T-helper 22 cell (primary cell): ENCODE data around the gene CTXND2.
"Not testable (repeated sequence)": the region's sequence is repeated elsewhere in the genome, so short reads cannot be mapped to it uniquely, and the experiment has no call there.

Experiments used
- DNase-seq: peaks from one replicate; pipeline ENCODE4 v3.0.0-alpha.2; 2020; ENCODE audit warnings: low read depth

Gene CTXND2

DNA sequence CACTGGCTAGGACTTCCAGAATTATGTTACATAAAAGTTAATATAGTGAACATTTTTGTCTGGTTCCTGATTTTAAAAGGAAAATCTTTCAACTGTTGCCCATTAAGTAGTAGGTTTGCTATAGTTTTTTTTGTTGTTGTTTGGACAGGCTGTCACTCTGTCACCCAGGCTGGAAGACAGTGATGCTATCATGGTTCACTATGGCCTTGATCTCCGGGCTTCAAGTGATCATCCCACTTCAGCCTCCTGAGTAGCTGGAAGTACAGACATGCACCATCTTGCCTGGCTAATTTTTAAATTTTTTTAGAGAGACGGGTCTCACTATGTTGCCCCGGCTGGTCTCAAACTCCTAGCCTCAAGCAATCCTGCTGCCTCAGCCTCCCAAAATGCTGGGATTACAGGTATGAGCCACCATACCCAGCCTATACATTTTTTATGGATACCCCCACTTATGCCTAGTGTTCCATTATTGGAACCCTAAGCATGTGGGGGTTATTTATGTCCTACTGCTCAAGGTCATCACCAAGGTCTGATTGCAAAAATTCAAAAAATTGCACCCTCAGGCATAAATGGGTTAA, 6.5 kb downstream of the CTXND2 start:
- DNase-seq: no peak

DNA sequence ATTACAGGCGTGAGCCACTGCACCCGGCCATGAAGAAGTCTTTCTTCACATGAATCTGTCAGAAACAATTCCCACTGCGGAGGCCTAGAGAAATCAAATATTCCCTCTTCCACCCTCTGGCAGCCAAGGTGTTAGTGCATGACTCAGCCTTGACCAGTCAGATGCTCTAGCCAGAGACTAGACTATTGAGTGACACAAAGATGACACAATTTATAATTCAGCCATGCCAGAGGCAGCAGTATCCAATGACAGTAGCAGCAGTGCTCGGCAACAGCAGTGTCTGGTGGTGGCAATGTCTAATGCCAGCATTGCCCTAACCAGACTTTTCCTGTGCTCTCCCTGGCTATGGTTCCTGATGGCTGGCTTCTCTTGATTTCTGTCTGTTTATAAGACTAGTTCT, 8.7 kb downstream of the CTXND2 start:
- no peak for DNase-seq

DNA sequence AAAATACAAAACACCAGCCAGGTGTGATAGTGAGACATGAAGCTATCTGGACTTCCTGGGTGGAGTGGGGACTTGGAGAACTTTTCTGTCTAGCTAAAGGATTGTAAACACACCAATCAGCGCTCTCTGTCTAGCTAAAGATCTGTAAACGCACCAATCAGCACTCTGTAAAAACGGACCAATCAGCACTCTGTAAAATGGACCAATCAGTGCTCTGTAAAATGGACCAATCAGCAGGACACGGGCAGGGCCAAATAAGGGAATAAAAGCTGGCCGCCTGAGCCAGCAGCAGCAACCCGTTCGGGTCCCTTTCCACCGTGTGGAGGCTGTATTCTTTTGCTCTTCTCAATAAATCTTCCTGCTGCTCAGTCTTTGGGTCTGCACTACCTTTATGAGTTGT, 12.9 kb downstream of the CTXND2 start:
- DNase-seq: not testable (repeated sequence)

DNA sequence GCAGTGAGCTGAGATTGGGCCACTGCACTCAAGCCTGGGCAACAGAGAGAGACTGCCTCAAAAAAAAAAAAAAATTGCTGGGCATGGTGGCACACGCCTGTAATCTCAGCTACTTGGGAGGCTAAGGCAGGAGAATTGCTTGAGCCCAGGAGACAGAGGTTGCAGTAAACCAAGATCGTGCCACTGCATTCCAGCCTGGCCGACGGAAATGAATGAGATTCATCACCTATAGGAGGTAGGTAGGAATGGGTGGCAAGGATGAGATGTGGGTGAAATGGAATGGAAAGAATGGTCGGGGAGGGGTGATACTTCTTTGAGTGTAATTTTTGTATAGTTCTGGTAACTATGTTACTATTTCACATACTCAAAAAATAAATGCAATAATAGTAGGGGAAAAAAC, 15.4 kb downstream of the CTXND2 start:
- no peak for DNase-seq

DNA sequence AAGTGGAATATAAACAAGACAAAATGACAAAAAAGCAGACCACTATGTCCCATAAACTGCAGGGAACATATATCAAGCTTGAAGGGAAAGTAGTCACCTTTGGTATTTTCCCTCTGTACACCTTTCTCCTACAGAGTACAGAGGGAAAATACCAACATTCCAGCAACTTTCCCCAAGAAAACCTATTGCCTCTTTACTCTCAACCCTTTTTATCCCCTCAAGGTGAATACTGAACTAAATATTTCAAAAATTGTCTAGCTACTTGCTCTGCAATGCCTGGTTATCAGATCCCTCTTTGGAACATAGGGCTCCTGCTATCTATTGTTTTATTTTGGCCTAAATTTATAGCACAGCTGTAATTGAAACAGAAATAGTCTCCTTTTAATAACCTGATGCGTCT, 15.8 kb downstream of the CTXND2 start:
- no peak for DNase-seq

DNA sequence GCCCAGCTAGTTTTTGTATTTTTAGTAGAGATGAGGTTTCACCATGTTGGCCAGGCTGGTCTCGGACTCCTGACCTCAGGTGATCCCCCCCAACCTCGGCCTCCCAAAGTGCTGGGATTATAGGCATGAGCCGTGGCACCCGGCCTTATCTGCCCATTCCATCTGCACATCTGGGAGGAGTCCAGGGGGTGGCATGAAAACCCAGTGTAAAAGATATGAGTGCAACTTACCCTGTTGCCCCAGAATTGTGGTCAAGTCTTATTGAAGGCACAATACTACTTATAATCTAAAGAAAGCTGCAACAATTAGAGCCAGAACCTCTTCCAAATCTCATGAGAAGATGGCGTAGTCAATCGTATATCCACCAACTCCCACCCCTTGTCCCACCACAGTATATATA, 18.4 kb downstream of the CTXND2 start:
- DNase-seq: no peak

DNA sequence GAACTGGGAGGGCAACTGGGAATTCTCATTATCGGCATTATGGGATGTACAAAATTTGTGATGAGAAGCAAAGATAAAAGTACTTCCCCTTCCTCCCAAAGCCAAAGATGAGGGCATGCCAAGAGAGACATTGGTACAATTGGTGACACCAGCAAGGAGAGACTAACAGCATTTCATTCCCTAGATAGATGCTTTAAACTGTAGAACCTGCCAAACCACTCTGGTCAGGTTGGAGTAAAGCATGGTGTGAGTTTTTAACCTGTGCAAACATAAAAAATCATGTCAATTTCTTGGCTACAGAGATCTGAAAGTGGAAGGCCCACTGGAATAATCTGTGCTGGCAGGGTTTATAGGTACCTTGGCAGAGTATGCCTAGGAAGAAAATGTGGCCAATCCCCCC, 19.4 kb downstream of the CTXND2 start:
- no peak for DNase-seq

DNA sequence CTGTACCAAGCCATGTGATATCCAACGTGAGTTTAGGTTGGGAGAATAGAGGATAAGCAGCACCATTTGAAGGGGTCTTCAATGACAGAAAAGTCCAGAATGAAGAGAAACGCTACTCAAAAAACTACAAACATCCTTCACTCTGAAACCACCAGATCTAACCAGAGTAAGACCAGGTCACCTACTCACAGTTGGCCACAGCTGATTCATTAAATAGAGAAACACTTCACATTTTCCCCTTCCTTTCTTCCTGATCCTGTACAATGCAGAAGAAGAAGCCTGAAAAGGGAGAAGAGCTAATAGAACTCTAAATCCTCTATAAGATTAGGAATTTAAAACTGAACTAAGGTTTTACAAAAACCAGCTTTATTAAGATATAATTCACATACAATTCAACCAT, 19.9 kb downstream of the CTXND2 start:
- no peak for DNase-seq

DNA sequence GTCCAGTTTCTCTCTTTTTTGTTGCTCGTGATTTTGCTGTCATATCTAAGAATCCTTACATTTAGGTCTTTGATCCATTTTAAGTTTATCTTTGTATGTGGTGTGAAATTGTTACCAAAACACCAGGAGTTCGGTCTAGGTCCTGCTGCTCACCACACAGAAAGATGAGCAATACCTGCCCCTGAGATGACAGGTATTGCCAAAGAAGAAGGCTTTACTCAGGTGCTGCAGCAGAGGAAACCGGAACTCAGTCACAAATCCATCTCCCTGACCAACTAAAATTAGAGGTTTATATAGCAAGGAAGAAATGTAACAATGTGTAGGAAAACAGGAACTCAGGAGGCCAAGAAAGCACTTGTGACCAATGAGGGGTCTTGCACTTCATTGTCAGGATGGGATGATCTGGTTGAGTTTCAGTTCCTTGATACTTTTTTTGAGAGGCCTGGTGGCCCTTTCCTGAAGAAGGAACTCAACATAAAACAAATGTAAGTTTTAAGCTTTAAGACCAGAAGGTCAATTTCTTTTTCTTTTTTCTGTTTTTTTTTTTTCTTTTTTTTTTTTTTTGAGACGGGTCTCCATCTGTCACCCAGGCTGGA, 22.7 kb downstream of the CTXND2 start:
- no peak for DNase-seq

DNA sequence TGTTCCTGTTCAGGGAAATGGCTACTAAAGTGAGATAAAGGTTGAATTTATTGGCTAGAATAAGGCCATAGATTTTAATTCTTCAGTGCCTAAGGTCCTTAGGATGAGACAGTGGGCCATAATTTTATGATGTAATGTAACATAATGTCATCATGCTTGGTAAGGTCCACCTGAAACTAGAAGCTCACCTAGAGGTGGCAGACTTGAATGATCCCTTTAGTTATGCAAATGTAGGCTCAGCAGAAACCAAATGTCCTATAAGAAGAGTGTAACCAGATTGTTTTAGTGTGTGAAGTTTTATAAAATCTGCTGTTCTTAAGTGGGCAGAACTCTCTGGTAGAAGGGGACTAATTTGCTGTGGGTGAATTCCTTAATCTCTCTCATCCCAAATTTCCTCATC, 25.7 kb downstream of the CTXND2 start:
- no peak for DNase-seq

DNA sequence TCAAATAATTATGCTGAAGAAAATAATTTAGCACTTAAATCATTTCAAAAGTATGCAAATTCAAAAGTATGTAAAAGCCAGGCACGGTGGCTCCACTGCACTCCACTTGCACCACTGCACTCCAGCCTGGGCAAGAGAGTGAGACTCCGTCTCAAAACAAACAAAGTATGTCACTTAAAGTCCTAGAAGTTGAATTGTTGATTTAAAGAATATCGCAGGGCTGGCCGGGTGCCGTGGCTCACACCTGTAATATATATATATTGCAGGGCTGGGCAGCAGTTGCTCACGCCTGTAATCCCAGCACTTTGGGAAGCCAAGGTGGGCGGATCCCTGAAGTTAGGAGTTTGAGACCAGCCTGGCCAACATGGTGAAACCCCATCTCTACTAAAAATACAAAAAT, 30.5 kb downstream of the CTXND2 start:
- no peak for DNase-seq

DNA sequence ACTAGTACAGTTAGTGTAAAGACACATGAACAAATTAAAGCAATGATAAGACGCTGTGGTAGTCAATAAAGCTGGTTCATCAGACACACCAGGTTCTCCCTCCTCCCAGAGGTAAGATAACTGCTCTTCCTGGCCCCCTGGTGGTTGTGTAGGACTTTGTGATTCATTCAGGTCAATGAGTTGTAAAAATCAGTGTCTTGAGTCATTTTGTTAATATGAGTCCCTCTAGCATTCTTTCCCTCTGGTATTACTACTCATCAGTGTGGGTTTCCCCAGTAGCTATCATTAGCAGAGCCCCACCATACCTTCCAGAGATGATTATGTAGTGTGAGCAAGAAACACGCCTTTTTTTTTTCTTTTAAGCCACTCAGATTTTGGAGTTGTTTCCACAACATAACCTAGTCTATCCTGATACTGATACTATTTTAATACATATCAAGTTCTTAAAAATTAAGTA, 35.6 kb downstream of the CTXND2 start:
- DNase-seq: peak; percentile 34

DNA sequence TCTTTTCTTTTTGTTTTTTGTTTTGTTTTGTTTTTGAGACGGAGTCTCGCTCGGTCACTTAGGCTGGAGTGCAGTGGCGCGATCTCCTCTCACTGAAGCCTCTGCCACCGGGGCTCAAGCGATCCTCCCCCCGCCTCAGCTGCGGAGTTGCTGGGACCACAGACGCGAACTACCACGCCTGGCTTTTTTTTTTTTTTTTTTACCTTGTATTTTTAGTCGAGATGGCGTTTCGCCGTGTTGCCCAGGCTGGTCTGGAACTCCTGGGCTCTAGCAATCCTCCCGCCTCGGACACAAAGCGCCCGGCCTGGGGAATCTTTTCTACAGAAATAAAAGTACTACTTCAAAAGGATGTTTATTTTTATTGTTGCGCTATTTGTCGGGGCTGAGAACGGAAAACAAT, 38.1 kb downstream of the CTXND2 start:
- DNase-seq: no peak

DNA sequence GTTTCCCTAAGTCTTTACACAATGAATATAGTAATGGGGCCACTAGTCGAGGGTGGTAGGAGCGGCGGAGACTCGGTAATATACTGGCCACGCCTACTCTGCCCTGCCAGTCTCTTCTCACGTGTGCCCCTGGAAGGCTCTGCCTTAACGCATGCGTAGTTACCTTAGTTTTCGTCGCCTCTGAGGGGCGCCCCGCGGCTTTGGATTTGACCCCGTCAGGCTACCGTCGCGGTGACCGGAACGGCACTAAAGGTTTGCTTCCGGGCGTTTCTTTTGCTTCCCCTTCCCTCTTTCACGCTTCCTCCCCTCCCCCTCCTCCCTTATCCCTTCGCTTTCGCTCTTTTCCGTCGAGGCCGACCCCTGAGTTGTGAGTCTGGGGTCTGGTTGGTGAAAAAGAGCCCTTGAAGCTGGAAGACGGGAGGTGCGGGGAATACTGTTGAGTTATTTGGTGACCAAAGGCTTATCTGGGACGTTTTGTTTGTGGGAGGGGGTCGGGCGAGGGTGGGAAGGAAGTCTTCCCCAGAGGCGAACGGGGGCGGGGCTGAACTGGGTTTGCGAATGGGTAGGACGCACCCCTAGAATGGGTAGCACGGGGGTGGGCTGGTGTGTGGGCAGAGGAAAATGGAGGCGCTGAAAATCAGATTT, 39.3 kb downstream of the CTXND2 start, which contains the start of gene SETDB1:
Gene SETDB1 (plus strand): TSS at position 267 of the 645 bp plus-strand sequence. CDS start 1,352 bp downstream, outside the sequence.
- DNase-seq: peak; percentile 85

DNA sequence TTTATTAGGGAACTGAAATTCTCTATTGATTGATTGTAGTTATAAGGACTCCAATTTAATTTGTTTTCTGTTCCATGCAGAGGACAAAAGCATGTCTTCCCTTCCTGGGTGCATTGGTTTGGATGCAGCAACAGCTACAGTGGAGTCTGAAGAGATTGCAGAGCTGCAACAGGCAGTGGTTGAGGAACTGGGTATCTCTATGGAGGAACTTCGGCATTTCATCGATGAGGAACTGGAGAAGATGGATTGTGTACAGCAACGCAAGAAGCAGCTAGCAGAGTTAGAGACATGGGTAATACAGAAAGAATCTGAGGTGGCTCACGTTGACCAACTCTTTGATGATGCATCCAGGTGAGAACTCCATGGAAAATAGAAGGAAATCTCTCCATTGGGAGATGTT, 40.7 kb downstream of the CTXND2 start:
- DNase-seq: no peak

DNA sequence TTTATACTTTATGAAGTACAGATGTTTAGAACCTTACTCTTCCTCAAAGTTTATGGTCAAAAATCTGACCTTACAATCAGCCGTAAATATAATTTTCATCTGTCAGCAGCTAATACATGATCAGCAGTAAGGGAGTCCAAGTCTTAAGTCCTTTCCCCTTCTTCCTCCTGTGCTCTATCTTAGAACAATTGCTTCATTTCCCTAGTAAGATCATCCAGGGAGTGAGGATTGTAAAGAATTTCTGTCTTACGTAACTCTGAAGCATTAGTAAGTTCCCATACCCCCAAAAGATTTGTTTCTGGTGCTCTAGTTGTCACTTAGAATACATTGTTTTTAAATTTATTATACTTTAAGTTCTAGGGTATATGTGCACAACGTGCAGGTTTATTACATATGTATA, 41.4 kb downstream of the CTXND2 start:
- DNase-seq: no peak

DNA sequence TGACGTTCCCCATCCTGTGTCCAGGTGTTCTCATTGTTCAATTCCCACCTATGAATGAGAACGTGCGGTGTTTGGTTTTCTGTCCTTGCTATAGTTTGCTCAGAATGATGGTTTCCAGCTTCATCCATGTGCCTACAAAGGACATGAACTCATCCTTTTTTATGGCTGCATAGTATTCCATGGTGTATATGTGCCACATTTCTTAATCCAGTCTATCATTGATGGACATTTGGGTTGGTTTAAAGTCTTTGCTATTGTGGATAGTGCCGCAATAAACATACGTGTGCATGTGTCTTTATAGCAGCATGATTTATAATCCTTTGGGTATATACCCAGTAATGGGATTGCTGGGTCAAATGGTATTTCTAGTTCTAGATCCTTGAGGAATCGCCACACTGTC, 41.8 kb downstream of the CTXND2 start:
- not testable (repeated sequence) for DNase-seq

DNA sequence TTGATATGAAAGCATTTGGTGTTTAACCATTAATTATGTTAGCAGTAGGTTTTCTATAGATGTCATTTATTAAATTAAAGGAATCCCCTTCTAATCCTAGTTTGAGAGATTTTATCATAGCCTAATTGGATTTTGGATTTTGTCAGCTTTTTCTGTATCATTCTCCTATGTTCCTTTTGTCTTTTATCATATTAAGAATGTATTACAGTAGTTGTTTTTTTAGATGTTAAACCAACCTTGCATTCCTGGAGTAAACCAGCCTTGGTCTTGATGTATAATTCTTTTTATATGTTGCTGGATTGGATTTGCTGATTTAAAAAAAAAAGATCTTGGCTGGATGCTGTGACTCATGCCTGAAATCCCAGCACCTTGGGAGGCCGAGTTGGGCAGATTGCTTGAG, 44.8 kb downstream of the CTXND2 start:
- DNase-seq: no peak

DNA sequence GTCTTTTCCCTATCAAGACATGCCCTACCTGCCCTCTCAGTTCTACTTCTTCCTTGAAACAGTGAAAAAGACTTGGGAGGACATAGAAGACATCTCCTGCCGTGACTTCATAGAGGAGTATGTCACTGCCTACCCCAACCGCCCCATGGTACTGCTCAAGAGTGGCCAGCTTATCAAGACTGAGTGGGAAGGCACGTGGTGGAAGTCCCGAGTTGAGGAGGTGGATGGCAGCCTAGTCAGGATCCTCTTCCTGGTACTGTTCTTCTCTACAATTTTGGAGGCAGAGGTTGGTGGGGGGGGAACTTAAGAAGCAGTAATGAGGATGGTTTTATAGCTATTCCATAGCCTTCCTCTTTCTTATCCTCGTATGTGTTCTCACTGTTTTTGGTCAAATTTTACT, 57.9 kb downstream of the CTXND2 start:
- DNase-seq: no peak

DNA sequence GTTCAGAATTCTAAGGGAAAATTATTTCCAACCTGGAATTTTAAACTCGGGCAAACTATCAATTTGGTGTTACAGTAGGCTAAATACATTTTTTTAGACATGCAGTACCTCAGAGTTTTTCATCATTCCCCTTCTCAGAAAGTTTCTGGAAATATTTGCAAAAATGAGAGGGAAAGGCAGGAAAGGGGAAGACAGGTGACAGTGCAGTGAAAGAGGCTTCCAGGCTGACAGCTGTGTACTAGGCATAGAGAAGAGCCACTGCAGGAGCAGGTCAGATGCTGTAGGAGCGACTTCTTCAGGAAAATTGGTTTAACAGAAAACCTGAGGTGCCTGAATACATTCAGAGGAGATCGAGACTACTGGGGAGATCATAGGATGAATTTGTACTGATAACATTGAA, 67.8 kb downstream of the CTXND2 start:
- no peak for DNase-seq

DNA sequence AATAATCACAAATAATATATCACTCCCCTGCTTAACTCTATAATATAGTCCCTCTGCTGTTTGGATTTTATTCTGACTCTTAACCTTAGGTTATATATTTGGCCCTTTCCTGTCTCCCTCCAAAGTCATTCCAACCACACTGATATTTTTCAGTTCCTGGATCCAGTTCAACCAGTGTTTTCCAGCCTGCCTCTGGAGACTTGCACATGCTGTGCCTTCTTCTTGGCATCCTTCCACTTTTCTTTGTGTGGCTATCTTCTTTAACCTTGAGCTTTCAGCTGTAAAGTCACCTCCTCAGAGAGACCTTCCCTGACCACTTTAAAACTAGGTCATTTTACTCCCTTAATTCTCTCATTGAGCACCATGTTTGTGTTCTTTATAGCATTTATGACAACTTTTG, 68.3 kb downstream of the CTXND2 start:
- DNase-seq: no peak

DNA sequence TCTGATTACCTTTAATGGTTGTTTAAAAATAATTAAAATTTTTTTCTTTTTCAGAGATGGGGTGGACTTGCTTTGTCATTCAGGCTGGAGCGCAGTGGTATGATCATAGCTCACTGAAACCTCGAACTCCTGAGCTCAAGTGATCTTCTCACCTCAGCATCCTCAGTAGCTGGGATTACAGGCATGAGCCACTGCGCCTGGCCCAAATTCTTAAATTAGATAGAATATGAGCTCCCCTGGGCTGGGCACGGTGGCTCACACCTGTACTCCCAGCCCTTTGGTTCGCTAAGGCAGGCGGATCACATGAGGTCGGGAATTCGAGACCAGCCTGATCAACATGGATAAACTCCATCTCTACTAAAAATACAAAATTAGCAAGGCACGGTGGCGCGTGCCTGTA, 70.7 kb downstream of the CTXND2 start:
- no peak for DNase-seq

DNA sequence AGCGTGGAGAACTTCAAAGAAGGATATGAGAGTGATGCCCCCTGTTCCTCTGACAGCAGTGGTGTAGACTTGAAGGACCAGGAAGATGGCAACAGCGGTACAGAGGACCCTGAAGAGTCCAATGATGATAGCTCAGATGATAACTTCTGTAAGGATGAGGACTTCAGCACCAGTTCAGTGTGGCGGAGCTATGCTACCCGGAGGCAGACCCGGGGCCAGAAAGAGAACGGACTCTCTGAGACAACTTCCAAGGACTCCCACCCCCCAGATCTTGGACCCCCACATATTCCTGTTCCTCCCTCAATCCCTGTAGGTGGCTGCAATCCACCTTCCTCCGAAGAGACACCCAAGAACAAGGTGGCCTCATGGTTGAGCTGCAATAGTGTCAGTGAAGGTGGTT, 73.7 kb downstream of the CTXND2 start:
- no peak for DNase-seq

DNA sequence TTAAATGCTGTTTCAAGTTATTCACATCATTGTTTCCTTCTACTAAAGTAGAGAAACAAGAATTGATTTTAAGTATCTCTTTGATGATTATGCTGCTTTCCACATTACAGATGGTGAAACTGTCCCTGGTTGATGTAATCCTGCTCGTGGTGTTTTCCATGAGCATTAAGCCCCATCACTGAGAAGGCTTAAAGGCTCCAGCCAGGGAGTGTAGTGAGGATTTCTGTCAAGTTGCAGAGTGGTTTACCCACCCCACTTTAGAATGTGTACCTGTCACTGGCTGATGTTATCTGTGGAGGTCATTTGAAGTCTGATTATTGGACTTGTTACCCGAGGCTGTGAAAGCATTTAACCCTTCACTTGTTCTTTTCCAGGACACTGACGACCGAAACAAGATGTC, 74.8 kb downstream of the CTXND2 start:
- no peak for DNase-seq
